Stimulated activated CD4-positive, alpha-beta T cell treated with anti-CD3 and anti-CD28 coated beads, Interleukin-1b, Interleukin-23, amount 100 ng/mL, for 4 hours (primary cell): ENCODE results near the gene SPATA12.

Experiments
- DNase-seq, 2 donors: peaks; one replicate each; pipeline ENCODE4 v3.0.0-alpha.2; 2020; ENCODE audit warnings: low read depth in 2 of 2

The SPATA12 gene

GRCh38 chr3:57052662-57053061, 7.8 kb upstream of the SPATA12 start:
- no peak for DNase-seq

DNA sequence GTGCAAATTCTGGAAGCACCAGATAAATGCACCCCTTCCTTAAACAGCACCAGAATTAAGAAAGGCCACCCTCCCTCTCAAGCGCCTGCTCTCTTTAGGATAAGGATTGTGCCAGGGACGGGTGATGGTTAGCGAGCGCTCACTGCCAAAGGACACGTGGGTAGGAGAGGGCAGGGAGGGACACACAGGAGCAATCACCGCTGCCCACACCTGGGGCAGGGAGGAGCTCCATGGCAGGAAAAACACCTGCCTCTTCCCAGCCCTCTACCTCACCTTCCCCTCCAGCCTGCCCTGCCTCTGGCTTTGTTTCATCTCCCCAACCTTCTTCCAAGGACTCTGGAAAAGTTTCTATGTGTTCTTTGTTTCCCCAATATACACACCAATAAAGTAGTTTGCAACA, 7.3 kb upstream of the SPATA12 start:
- DNase-seq, result no peak

DNA sequence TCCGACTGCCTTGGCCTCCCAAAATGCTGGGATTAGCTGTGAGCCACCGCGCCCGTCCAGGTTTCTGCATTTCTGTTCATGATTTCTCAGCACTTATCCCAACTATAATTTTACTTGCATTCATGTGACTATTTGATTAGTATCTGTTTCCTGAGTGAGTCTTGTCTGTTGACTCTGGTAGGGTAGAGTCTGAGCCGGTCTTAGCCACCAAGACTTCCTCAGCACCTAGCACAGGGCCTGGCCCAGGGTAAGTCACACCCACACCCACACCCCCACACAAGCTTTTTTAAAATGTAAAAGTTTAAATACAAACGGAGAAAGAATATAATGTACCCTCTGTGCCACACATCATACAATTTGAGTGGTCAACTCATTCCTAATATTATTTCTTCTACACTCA, 3.1 kb upstream of the SPATA12 start:
- no peak for DNase-seq

GRCh38 chr3:57059411-57059810, 1.1 kb upstream of the SPATA12 start:
- no peak for DNase-seq

DNA sequence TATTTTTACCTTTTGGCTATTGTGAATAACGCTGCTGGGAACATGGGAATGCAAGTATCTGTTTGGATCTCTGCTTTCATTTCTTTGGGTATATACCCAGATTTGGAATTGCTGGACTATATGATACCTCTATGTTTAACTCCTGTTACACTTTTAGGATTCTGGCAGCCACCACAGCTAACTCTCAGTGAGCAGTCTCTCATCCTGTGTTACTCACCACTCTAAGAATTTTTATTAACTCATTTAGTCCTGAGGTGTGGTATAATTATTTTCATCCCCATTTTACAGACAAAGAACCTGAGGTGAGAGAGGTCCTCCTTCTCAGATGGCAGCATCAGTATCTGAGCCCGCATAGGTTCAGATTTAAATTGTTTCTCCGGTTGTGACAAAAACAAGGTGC, 1.1 kb downstream of the SPATA12 start:
- no peak for DNase-seq

DNA sequence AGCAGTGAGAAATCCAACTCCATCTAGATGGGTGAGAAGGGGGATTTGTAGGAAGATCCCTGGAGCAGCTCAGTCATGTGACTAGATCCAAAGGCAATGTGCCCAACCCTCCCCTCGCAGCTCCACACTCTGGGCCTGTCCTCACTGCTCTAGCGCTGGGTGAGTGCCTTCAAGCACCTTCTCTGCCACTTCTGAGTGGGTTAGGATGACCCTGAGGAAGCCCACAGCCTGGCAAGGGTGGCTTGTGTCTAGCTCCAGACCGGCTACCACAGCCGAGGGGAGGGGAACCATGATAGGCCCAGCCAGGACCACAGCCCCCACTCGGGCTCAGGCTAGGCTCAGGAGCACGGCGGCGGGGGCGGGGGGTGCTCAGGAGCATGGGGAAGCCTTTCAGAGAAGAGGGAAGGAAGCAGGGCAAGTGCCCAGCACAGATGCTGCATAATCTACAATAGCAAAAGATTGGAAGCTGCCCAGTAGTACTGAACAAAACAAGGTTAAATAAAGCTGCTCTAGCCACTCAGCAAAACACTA, 1.7 kb downstream of the SPATA12 start:
- no peak for DNase-seq

DNA sequence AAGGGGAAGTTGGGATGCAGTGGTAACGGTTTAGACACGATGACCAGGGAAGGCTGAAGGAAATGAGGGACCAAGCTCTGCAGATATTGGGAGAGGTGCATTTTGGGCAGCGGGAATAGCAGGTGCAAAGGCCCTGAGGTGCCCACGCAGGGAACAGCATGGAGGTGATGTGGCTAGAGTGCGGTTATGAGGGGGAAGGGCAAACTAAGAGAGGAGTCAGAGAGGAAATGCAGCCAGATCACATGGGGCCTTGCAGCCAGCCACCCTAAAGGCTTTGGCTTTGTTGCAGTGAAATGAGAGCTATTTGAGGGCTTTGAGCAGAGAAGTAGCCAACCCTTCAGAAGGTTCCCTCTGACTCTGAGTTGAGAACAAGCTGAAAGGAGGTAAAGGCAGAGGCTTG, 2.6 kb downstream of the SPATA12 start:
- DNase-seq, result no peak

DNA sequence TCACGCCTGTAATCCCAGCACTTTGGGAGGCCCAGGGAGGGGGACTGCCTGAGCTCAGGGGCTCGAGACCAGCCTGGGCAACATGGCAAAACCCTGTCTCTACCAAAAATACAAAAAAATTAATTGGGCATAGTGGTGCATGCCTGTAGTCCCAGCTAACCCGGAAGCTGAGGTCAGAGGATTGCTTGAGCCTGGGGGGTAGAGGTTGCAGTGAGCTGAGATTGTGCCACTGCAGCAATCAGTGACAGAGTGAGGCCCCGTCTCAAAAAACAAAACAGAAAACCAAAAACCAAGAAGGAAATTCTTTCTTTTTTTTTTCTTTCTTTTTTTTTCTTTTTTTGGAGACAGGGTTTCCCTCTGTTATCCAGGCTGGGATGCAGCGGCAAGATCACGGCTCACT, 3.5 kb downstream of the SPATA12 start:
- DNase-seq, result no peak

GRCh38 chr3:57064572-57064971, 4.1 kb downstream of the SPATA12 start:
- DNase-seq, result no peak

GRCh38 chr3:57065588-57065987, 5.1 kb downstream of the SPATA12 start:
- DNase-seq, result no peak

GRCh38 chr3:57066471-57066870, 6.0 kb downstream of the SPATA12 start:
- no peak for DNase-seq

- no peak for DNase-seq
These were observed 8.1 kb downstream of the SPATA12 start for GRCh38 chr3:57068437-57069089.

- DNase-seq, result no peak
These were observed 9.0 kb downstream of the SPATA12 start for GRCh38 chr3:57069503-57069902.

DNA sequence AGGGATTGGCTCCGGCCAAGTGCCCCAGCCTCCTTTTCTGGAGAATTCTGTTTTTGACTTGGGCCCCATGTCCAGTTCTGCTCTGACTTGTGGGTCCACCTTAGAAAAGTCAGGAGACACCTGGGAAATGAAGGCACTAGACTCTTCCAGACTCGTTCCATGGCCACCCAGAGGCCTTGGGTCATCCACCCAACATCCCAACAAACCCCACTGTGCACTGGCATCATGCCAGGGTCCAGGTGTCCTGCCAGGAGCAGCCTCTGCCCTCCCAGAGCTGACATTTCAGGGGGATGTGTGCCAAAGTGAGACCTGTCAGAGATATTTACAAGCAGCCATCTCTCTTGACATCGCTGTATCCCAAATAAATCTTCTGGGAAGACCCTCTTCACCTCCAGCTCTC, 13.2 kb downstream of the SPATA12 start:
- no peak for DNase-seq

- DNase-seq, result no peak
These were observed 13.7 kb downstream of the SPATA12 start for GRCh38 chr3:57074135-57074534.

- DNase-seq, result no peak
These were observed 16.0 kb downstream of the SPATA12 start for GRCh38 chr3:57076422-57076951.

GRCh38 chr3:57077630-57078343, 17.3 kb downstream of the SPATA12 start:
- DNase-seq, result no peak

DNA sequence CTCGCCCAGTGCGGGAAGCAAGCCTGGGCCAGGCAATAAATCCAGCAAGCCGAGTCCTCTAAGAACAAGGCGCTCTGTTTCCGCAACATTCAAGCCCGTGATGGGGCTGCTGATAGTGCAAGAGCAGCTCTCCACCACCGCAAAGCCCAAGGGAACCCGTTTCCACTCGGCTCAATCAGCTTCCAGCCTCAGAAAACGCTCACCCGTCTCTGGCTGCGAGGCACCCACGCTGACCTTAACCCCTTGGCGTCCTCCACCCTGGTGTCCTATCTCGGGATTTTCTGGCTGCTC, 17.8 kb downstream of the SPATA12 start:
- peak in 1 of 2 donors; percentile 2 for DNase-seq

GRCh38 chr3:57078635-57079473, 18.4 kb downstream of the SPATA12 start:
- peak in 1 of 2 donors; percentile 6 for DNase-seq

DNA sequence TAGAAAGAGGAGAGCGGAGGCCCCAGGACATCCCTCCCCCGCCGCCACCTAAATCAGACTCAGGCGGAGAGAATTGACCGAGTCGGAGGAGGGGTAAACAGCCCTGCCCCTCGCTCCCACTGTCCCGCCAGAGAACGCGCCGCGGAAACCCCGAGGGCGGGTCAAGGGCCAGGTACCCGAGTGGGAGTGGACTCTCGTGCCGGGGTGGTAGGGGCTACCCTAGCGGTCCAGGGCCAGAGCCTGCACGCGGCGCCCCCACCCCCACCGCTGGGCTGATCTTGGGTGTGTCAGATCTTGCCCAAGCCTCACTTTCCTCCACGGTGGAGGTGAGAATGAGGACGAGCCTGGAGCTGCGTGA, 19.0 kb downstream of the SPATA12 start:
- no peak for DNase-seq

GRCh38 chr3:57080171-57080570, 19.7 kb downstream of the SPATA12 start:
- no peak for DNase-seq

DNA sequence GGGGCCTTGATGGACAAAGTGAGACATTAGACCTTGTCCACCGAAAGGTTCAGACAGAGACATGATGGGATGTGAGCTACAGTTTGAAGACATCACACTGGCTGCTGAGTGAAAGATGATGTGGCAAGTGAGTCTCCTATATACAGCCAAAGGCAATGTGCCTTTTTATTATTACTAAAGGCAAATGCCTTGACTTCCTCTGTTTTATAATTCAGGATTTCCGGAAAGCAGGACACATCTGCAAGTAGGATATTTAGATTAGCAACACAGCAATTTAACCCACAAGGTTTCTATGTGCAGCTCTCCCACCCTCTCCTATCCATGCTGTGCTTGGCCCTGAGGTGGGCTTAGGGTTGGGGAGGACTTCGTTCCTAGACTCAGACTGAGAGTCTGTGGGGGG, 20.7 kb downstream of the SPATA12 start:
- DNase-seq, result no peak

GRCh38 chr3:57082481-57082880, 22.0 kb downstream of the SPATA12 start:
- DNase-seq, result no peak
